ENCODE measurements around the gene VWA5A.
"Not testable (repeated sequence)": the region's sequence is repeated elsewhere in the genome, so short reads cannot be mapped to it uniquely, and the experiment has no call there.

Gene VWA5A

DNA sequence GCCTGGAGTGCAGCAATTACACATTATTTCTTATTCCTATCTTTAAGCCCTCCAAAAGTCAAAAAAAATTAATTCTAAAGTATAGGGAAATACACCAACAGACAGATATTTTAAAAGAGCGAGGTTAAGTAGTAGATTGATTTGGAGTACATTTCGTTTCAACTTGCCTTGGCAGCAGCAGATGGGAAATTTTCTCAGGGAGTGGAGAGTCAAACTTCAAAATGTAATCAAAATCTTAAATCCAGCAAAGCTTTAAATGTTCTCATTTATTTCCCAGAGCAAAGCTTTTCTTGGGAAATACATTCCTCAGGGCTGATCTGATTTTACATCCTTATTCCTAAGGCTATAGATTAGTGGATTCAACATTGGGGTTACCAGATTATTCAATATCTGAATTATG is 21.9 kb upstream of the VWA5A start:
- DNase-seq (ENCODE audit: low read depth in 2 of 3, low spot score in 2 of 3) = no peak

DNA sequence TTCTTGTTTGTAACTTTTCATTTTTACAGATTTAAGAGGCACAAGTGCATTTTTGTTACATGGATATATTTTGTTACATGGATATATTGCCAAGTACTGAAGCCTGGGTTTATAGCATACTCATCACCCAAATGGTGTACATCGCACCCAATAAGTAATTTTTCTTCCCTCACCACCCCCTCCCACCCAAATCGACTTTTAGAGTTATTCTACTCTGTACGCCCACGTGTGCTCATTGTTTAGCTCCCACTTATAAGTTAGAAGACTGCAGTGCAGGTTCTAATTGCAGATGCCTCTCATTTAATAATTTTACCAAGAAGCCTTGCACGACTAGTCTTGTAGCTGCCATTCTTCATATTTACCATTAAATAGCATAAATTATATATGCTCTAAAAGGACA is 20.5 kb upstream of the VWA5A start:
- DNase-seq (ENCODE audit: low read depth in 2 of 3, low spot score in 2 of 3) = no peak

DNA sequence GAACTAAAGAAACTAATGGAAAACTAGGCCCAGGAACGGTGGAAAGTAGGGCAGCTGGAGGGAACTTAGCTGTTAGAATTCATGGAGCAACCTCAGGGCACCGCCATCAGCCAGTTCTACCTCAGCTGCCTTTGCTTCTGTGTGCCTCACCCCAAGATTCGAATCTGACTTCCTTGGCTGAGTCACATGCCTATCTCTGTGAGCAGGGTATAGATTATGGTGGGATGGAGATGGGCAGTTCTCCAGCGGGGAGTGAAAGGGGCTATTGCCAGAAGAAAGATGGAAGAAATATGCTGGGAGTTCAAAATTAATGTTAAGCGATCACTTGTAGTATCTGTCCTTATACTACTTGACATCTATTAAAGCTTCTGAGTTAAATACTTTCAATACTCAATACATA is 18.9 kb upstream of the VWA5A start:
- DNase-seq (ENCODE audit: low read depth in 2 of 3, low spot score in 2 of 3) = no peak

DNA sequence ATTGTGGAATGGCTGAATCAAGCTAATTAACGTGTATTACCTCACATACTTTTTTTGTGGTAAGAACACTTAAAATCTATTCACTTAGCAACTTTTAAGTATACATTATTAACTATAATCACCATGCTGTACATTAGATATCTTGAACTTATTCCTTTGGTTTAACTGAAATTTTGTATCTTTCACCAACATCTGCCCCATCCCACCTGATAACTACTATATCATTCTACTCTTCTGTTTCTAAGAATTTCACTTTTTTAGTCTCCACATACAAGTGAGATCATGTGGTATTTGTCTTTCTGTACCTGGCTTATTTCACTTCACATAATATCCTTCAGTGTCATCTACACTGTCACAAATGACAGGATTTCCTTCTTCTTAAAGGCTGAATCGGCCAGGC is 17.1 kb upstream of the VWA5A start:
- DNase-seq (ENCODE audit: low read depth in 2 of 3, low spot score in 2 of 3) = no peak

DNA sequence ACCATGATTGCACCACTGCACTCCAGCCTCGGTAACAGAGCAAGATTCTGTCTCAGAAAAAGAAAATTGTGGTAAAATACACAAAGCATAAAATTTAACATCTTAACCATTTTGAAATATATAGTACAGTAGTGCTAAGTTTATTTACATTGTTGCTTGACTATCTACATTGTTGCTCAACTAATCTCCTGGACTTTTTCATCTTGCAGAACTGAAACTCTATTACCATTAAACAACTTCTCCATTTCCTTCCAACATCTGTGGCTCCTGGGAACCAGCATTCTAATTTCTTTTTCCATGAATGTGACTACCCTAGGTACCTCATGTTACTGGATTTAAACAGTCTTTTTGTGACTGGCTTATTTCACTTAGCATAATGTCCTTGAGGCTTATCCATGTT is 13.5 kb upstream of the VWA5A start:
- DNase-seq (ENCODE audit: low read depth in 2 of 3, low spot score in 2 of 3) = no peak

DNA sequence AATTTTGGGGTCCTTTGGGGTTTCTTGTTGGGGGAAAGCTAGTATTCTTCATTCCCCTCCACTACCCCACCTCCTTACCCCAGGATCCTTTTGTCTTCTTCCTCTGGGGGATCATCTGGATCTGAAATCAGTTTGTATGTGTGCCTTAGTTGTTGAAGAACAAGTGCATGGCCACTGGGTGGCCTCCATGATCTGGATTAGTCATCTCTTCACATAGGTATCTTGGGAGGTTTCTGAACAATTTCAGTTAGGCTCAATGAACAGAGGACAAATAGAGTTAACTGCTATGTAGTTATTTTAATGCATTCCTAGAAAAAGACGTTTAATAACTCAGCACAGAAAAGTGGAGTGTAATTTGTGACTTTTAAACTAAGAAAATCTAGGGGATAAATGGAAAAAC is 7.1 kb upstream of the VWA5A start:
- no peak for DNase-seq (ENCODE audit: low read depth in 2 of 3, low spot score in 2 of 3)

DNA sequence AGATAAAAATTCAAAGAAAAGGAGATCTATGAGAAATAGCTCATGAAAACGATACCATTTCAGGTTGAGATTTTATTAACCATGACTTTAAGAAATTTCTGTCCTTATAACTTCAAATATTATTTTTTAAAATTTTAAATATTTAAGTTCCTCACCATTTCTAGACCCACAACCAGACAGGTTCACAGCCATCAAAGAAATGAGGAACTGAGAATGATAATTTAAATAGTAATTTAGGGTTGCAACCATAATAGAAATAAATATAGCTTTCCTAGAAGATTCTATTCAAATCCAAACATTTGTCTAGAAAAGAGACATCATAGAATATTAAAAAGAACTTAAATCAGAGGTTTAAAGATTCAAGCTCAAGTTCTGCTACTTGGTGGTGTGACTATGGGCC is 5.9 kb upstream of the VWA5A start:
- no peak for DNase-seq (ENCODE audit: low read depth in 2 of 3, low spot score in 2 of 3)

DNA sequence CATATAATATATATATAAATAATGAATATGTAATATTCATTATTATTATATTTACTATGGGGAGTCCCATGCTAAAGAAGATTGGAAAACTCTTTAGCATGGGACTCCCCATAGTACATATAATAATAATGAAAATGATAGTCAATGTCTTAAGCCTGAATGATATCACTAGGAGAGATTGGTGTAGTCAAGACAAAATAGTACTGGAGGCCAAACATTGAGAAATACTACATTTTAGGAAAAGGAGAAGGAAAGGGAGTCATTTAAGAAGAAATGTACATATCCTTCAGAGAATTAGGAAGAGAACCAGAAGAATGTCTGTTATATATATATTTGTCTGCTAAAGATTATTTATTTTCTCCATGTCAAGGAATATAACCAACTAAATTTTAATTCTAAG is 5.0 kb upstream of the VWA5A start:
- no peak for DNase-seq (ENCODE audit: low read depth in 2 of 3, low spot score in 2 of 3)

DNA sequence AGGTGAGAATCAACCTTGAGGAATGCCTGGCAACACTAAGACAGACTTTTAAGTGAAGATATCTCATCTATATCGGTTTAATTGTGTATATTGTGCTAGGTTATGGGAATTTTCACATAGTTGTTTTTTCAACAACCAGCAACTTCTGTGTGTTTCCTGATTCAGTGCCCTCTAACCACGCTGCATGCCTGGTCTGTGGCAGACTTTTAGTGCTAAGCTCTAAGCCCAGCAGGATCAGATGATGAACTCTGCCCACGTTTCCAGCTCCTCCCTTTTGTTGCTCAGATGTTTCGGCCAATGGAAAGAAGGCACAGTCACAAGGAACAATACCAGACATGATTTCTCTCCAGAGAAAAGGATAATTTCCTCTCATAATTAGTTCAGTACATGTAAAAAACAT is 1.4 kb upstream of the VWA5A start:
- DNase-seq (ENCODE audit: low read depth in 2 of 3, low spot score in 2 of 3) = no peak

DNA sequence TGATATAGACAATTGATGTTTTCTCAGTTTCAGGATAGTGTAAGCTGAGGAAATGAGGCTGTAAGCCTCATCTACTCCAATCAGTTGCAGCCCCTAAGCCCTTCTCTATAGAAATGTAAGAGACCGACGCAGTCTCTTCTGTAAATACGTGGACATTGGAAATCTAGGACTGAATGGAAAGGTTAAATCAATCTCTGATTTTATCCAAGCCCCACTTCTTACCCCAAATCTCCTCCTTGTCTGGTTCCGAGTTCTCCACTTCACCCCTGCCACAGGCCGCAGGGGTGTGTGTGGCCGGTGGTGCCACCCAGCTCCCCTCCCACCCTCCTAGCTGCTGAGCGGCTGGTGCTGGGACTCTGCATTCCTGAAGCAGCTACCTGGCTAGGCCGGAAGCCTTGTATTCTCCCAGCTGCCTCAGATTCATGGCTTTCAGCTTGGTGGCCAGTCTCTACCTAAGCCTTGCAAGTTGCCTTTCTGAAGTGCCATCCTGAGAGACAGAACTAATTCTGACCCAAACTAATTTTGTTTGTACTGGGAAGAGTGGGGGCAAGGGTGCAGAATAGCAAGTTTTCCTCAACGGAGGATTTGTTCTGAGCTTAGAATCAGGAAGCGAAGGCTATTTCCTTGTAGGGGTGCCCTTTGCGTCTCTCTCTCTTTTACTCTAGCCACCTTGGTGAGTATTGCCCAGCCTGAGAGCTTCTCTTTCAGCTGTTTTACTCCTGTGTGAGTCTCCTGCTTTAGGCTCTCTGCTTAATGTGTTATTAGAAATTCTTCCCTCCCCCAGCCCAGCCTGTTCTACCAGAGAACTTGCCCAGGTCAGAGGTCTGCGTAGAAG is 749 bp downstream of the VWA5A start:
- no peak for DNase-seq (ENCODE audit: low read depth in 2 of 3, low spot score in 2 of 3)

DNA sequence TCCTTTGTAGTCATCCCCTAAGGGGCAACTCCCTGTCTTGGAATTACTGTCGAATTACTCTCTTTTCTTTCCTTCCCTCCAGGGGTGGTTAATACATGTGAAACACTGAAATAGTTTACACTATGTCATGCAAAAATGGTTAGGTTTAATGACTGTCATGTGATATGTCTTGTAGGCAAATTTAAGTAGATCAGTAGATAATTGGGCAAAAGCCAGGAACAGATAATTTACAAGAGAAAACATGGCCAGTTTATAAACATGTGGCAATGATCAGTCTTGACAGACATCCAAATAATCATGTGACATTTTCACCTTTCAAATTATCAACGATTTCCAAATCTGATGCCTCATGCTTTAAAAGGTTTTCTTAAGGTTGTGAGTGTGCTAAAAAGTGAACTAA is 3.9 kb downstream of the VWA5A start:
- DNase-seq (ENCODE audit: low read depth in 2 of 3, low spot score in 2 of 3) = no peak

DNA sequence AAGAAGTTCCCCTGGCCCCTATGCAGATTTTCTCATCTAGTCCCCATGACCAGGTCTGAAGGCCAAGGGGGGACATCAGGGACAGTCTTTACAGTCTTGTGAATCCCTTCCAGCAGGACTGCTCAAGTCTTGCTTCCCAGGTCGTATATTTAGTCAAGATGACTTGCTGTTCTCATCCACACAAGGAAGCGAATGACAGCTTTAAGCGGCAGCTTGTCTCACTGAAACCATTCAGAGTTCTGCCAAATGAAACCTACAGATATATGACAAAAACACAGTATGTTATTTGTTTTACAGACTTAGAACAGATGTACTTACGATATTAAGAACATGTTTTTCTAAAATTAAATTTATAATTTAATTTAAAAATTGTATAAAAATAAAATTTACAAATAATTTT is 5.6 kb downstream of the VWA5A start:
- DNase-seq (ENCODE audit: low read depth in 2 of 3, low spot score in 2 of 3) = no peak

DNA sequence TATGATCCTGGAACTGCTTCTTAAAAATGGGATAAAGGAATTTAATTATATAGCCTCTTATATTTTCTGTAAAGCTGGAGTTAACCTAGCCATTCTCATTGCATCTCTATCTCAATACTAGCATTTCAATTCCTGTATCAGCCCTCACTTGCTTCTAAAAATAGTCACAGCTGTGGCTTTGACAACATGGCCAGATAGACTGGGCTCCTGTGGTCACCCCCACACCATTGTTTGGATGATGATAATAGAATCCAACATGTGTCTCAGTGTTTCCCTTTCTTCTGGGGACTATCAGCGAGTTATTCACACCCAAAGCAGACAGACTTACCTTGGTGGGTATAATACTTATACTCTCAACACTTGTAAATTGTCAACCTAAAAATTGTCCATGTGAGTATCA is 6.9 kb downstream of the VWA5A start:
- DNase-seq (ENCODE audit: low read depth in 2 of 3, low spot score in 2 of 3) = no peak

DNA sequence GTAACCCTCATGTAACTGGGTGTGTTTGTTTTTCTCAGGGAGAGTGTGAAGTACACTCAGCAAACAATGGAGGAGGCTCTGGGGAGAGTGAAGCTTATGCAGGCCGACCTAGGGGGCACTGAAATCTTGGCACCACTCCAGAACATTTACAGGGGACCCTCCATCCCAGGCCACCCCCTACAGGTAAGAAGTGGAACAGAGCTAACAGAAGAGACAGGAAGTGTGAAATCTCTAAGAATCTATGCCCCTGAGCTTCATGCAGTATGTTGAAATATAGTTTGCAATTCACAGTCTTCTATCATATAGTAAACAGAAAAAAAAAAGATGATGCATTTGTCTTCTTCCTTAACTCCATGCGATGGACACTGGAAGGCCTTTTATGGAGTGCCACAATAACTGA is 8.4 kb downstream of the VWA5A start:
- no peak for DNase-seq (ENCODE audit: low read depth in 2 of 3, low spot score in 2 of 3)

DNA sequence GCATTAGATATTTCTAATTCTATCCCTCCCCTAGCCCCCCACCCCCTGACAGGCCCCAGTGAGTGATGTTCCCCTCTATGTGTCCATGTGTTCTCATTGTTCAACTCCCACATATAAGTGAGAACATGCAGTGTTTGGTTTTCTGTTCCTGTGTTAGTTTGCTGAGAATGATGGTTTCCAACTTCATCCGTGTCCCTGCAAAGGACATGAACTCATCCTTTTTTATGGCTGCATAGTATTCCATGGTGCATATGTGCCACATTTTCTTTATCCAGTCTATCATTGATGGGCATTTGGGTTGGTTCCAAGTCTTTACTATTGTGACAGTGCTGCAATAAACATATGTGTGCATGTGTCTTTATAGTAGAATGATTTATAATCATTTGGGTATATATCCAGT is 11.9 kb downstream of the VWA5A start:
- not testable (repeated sequence) for DNase-seq (ENCODE audit: low read depth in 2 of 3, low spot score in 2 of 3)

DNA sequence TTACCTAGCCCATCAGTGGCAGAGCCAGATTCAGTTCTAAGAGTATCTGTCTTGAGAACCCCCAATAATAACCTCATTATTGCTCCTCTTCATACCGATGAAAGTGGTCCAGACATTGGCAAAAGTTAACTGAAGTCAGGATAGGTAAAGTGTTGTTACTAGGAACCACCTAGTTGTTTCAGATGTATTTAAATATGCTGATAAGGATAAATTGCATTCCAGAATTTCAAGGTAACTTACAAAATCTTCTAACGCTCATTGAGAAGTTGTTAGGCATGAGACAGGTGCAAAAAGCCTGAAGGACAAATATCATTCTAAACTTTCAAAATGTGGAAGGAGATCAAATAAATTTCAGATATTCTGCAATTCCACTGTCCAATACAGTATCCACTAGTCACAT is 27.8 kb downstream of the VWA5A start:
- DNase-seq (ENCODE audit: low read depth in 2 of 3, low spot score in 2 of 3) = no peak

DNA sequence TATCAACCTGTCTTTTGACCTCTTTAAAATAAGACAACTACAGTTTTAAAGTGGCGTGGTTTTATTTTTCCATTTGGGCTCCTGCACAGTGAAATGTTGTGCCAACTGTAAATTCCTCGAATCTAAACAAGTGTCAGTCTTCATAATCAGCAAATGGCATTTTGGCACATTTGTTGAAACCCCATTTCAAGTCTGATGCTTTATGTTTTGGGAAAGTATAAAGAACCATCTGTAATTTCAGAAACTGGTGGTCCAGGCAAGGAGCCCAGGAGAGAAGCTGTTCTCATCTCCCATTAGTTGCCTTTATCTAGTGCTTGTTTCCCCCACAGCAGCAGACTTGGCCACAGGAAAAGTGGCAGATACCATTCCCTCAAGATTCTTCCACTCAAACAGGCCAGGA is 32.7 kb downstream of the VWA5A start:
- no peak for DNase-seq (ENCODE audit: low read depth in 2 of 3, low spot score in 2 of 3)

DNA sequence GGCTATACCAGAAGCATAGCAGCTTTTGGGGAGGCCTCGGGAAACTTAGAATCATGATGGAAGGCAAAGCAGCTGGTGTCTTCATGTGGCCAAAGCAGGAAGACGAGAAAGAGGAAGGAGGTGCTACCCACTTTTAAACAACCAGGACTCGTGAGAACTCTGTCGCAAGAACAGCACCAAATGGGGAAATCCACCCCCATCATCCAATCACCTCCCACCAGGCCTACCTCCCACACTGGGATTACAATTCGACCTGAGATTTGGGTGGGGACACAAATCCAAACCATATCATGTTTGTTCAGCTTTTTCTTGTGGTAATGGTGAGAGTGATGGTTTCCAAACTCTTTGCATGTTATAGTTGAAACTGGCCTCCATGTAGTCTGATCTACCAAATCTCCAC is 35.4 kb downstream of the VWA5A start:
- DNase-seq (ENCODE audit: low read depth in 2 of 3, low spot score in 2 of 3) = no peak

DNA sequence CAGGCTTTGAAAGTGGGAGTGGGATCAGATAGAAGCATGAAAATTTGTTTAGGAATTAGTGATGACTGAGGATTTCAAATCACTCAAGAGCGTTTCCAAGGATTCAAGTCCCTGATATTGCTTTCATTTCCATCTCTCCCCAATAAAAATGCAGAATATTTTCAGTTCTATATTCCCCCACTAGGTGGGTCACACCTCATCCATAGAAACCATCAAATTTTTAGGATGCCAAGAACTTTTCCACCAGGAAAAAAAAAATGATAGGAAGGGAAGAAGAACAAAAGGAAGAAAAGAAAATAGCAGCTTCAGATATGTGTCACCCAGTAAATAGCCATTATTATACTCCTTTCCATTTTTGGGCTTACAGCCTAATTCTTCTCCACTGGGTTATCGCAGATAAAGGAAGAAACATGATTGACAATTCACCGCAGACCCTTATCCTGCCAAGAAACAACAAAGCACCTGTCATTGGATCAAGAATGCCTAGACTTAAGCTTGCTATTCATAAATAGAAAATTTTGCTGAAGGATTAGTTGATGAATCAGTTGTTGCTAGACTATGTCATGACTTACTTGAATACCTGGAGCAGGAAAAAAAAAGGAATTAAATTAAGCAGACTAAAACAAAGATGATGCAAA is 37.6 kb downstream of the VWA5A start:
- DNase-seq (ENCODE audit: low read depth in 2 of 3, low spot score in 2 of 3) = no peak

DNA sequence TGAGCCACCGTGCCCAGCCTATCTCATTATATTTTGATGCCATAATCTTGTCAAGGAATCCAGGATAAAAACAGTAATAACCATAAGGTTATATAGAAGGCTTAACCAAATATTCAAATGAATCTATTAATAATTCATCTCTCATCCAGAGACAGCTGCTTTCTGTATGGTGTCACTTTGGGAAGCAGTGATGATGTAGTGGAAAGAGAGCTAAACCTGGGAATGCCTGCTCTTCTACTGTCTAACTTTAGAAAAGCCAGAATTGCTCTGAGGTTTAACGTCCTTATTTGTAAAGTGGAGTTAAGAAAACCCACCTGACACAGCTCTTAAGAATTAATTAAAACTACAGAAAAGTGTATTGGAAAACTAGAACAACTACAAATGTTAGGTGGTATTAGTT is 38.6 kb downstream of the VWA5A start:
- DNase-seq (ENCODE audit: low read depth in 2 of 3, low spot score in 2 of 3) = no peak

DNA sequence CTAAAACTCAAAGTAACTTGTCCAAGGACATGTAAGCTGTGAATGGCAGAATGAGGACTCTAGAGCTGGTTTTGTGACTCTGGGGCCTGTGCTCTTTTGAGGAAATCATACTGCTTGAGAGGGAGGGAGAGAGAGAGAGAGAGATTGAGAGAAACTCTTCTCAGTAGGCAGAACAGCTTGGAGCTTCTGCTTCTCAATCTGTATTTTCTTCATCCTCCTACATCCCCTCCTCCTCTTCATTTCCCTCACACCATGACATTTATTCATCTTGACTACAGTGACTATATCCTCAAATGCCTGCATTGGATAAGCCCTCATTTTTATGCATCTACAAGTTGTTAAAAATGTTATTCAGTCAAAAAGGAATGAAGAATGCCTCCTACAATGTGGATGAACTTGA is 44.2 kb downstream of the VWA5A start:
- no peak for DNase-seq (ENCODE audit: low read depth in 2 of 3, low spot score in 2 of 3)

DNA sequence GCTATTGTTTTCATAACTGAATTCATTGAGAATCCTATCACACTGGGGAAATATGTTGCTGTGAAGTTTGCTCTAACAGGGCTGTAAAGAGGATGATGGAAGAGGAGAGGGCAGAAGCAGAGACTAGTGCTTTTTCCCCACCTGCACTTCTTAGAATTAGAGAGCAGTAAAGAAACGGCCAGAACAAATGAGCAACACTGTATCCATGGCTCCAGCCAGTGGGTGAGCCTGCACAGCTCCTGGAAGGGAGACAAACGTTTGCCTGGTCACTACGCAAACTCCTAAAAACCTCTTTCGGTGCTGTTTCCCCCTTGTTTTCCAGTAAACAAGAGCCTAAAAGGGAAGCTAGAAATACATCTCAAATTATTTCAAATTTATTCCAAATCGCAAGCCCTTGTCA is 45.7 kb downstream of the VWA5A start:
- DNase-seq (ENCODE audit: low read depth in 2 of 3, low spot score in 2 of 3) = no peak

DNA sequence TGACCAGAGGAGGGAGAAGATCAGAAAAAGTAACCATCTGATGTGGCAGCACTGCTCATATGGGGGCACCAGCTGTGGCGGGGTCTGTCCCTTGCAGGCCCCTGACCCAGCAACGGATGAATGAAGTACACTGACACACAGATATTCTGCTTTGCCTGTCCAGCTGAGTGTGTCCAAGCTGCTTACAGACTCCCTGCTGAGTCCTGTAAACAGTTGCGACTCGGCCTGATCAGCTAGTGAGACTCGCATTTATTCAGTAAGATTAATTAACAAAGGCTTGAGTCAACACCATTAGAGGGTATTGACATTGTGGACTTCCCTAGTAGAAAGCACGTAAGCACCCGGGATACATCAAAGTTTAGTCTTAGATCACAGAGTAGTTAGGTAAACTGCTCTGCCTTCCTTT is 52.6 kb downstream of the VWA5A start:
- no peak for DNase-seq (ENCODE audit: low read depth in 2 of 3, low spot score in 2 of 3)
